Measurements from ENCODE around the gene C14orf39. TPM values are rescaled to one million over a fixed set of nuclear protein-coding genes. Genes with fewer than 3 reads are reported as not detected.
A peak's percentile ranks its signal among the peaks of the same experiment; 100 is the strongest.

Gene C14orf39, protein sequence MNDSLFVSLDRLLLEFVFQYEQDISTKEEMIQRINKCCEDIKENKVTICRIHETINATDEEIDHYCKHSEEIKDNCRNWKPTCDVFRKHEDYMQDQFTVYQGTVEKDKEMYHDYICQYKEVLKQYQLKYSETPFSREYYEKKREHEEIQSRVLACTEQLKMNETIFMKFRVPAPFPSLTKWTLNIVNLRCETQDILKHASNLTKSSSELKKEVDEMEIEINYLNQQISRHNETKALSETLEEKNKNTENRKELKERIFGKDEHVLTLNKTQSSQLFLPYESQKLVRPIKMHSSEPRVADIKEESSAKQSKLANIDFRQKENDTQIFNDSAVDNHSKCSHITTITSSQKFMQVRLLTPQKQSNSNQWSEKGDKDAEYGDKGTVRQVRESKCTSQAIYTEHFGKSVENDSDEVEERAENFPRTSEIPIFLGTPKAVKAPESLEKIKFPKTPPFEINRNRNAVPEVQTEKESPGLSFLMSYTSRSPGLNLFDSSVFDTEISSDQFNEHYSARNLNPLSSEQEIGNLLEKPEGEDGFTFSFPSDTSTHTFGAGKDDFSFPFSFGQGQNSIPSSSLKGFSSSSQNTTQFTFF
- 1.2 and 1.4 TPM in 2 replicates for total RNA-seq (2014; rRNA removed)
- polyA plus RNA-seq (2012), result 0.45 TPM

DNA sequence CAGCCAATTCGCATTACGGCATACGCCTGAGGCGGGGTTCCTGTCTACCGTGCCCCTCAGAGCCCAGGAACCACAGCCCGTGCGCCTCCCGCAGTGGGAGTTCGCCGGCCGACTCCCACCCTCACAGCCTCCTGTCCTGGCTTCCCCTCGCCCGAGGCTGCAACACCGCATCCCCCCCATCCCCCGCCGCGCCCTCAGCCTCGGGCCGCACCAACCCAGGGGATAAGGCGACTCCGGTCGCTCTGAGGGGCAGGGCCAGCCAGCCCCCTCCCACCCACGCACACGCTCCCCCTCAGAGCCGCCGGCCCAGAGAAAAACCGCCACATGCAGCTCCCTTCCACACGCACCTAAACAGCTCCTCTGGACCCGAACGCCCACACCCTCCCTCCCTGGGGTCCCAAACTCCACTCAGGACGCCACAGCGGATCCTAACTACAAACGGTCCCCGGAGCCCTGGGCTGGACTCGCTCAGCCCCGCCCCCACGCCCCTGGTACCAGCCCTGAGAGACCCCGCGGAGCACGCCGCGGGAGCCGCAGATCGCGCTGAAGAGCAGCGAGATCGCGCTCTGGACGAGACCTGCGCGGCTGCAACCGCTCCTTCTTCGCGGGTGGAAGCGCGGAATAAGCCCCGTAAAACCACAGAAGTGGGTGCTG lies at the start of gene C14orf39:
TSS of gene C14orf39 (minus strand) at position 466 of the 654 bp plus-strand sequence. CDS start 985 bp downstream, outside the sequence.
- peak; percentile 52 for DNase-seq (ENCODE audit: low read depth)

DNA sequence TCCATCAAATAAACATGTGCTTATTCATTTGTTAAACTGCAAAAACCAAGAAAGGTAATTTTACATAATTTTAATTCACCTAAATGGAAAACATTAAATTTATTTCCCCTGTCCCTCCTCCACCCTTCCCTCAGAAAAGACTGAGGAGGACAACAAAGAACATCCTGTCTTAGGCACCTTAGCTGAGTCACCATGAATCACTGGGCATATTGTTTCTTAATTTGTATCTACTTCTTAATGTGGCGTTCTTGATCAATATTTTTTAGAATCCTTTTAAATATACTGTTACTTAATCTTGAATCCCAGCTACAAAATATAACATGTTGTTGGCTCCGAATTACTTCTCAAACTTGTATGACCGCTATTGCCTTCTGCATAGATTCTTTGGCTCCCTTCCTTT lies 46.6 kb upstream of the C14orf39 start:
- peak; percentile 28 for DNase-seq (ENCODE audit: low read depth)

DNA sequence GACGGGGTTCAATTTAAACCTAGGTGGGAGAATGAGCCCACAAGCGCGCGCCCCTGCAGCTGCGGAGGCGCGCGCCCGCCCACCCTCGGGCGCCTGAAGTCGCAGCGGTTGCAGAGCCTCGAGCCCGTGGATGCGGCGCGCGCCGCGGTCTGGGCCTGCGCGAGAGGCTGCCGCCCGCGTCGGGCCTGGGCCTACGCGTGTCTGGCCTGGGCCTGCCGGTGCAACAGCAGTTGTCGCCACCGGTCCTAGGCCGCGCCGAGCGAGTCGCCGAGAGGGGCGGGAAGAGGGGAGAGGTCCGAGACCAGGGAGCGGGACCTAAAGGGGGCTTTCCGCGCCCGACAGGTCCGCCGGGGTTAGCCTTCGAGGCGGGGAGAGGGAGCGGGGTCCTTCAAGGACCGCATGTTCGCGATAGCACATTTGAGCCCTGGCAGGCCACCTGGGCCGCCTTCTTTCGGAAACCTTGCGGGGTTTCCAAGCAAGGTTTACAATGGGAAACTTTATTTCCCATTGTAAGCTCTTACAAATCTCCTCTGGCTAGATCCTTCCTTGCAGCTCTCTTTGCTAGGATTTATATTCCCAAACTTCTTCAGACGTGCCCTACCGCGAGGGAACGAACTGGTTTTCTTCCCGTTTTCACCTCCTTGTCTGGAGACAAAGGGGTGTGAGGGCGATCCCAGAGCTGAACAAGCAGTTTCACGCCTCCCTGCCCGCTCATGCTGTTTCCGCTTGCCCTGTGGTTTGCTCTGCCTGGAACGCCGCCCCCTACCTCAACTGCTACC lies 29.8 kb upstream of the C14orf39 start:
- no peak for DNase-seq (ENCODE audit: low read depth)

DNA sequence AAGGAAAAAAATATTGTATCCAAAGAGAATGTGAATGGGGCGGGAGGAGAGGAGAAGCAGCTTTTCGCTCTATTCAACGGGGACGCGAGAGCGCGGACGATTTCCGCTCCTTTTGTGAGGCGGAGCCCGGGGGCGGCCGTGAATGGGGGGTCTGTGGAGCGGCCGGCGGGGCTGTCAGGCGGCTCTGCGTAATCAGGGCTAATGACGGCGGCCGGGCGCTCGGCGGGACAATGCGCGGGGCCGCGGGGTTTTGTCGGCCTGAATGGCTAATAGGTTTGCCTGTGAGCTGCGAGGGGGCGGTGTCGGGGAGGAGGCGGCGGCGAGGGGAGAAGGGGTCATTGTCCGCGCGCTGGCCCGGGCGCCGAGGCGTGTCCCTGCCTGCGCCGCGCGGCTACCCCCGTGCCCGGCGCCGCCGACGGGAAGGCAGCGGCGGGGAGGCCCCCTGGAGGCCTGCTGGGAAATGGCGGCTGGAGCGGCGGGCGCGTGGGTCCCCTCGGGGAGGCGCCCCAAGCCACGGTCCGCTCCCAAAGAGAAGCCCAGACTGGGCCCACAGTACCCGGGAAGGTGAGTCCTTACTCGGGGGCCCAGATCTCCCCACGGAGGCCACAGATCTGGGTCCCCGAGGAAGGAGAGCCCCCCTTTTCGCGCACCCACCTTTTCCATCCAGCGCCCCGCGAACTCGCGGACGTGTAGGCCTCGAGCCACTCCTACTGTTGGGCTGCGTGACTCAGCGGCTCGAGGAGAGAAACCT lies 29.1 kb upstream of the C14orf39 start:
- DNase-seq (ENCODE audit: low read depth), result peak; percentile 43

DNA sequence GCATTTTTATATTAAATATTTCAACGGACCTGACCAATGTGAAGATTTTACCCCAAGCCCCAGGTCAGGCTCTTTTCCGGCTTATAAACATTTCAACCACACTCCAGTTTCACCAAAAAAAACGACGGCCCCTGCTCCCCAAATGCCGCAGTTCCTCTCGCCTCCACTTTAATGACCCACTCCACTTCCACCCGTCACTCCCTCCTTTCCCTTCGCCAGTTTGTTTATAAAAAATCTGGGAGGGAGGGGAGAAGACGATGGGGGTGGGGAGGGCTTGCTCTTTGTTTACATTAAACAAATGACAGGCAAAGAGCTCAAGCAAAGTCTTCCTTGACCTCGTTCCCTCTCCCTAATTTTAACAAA lies 28.5 kb upstream of the C14orf39 start:
- DNase-seq (ENCODE audit: low read depth), result peak; percentile 32

DNA sequence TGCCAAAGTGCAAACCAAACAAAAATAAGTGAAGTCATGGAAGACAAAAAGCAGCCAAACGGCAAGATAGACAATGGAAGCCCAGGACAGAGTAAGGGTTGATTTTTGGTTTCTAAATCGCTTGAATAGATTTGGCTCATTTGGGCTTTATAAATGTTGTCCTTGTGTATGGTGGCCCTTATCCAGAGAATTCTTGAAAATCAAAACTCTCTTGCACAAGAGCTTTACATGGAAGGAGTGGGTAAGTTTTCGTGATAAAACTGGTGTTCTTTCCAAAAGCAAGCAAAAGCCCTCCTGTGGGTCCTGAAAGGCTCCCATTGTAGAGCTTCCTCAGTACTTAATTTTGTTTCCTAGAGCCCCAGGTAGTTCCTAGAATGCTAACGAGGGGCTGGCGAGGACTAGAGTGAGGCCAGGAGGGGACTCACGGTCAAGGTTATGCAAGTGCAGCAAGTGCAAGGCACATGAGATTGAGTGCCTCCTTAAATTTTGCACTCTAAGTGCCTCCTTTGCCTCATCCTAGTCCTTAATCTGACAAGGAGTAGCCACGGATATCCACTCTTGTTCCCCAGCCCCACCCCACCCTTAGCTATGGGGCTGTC lies 27.2 kb upstream of the C14orf39 start:
- DNase-seq (ENCODE audit: low read depth), result no peak

DNA sequence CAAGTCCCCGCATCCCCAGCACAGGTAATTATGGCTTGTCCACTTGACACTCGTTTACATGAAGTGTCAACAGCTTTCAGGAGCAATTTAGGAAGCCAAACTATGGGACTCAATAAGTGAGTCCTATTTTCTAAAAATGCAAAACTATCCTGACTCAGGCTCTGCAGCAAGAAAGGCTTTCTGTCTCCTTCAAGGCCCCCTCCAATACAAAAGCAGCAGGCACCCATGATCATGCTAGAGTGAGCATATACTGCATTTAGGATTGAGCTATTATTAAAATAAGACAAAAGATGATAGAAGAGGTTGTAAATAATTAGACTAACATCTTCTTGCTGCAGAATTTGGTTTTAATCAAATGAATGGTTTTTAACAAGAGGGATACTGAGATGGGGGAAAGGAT lies 26.3 kb upstream of the C14orf39 start:
- no peak for DNase-seq (ENCODE audit: low read depth)

DNA sequence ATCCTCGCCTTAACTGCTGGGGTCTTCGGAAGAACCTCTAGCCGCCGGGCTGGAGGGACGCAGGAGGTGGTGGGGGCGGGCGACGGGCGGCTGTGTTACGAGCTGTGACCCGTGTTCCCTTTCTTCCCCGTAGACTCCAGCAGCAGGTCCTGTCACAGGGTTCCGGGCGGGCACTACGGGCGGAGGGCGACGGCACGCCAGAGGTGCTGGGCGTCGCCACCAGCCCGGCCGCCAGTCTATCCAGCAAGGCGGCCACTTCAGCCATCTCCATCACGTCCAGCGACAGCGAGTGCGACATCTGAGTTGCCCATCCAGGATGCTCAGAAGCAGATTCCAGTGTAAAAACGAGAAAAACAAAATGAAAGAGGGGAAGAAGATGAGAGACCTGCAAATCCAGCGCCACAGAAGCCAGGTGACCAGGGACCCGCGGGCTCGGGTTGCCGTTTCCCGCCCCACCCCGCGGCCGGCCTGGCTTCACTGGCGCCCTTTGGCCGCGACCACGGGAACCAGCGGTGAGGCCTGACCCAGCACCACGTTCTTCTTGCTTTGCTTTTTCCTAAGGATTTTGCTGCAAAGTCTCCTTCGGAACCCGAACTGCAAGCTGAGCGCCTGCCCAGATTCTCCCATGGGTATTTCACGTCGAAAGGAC lies 25.2 kb upstream of the C14orf39 start:
- no peak for DNase-seq (ENCODE audit: low read depth)

DNA sequence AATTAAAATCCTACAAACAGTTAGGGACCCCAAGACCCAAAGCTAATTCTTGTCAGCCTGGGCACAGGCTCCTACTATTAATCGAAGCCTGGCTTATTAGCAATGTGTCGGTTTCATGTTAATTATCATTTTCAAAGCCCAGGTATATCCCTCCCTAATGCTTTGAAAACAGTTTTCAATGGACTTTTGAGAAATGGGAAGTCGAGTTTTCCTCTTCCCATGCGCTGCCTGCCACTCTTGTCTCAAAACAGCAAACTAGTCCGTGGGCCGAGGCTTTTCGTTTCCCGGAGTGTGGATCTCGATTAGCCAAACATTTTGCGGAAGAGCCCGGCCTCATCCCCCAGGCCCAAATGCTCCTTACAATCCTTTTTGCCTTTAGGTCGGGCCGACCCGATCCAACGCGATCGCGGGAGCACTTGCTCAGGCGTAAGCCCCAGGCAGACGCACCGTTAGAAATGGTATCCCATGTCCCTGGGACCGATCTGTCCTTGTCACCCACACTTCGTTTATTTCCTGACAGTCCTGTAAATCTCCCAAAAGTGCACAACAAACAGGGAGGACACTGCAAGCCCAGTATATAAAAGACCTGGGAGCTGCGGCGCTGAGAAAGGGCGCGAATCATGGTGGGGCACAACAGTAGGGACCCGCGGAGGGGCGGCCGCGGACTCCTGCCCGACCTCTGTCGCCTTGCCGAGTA lies 24.5 kb upstream of the C14orf39 start:
- DNase-seq (ENCODE audit: low read depth), result no peak

DNA sequence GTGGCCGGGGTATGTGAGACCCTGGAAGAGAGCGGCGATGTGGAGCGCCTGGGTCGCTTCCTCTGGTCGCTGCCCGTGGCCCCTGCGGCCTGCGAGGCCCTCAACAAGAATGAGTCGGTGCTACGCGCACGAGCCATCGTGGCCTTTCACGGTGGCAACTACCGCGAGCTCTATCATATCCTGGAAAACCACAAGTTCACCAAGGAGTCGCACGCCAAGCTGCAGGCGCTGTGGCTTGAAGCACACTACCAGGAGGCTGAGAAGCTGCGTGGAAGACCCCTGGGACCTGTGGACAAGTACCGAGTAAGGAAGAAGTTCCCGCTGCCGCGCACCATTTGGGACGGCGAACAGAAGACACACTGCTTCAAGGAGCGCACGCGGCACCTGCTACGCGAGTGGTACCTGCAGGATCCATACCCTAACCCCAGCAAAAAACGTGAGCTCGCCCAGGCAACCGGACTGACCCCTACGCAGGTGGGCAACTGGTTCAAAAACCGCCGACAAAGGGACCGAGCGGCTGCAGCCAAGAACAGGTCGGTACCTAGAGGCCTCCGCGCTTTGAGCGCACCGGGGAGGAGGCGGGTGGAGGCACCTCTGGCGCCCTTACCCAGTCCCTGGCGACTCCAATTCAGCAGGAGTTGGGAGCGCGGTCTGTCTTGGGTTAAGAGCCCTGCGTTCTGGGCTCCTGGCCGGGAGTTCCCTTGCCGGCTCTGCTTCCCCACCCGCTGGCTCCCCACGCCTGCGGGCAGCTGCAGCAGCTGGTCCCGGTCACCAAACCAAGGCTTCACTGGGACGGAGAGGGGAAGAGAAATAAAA lies 23.8 kb upstream of the C14orf39 start:
- no peak for DNase-seq (ENCODE audit: low read depth)

DNA sequence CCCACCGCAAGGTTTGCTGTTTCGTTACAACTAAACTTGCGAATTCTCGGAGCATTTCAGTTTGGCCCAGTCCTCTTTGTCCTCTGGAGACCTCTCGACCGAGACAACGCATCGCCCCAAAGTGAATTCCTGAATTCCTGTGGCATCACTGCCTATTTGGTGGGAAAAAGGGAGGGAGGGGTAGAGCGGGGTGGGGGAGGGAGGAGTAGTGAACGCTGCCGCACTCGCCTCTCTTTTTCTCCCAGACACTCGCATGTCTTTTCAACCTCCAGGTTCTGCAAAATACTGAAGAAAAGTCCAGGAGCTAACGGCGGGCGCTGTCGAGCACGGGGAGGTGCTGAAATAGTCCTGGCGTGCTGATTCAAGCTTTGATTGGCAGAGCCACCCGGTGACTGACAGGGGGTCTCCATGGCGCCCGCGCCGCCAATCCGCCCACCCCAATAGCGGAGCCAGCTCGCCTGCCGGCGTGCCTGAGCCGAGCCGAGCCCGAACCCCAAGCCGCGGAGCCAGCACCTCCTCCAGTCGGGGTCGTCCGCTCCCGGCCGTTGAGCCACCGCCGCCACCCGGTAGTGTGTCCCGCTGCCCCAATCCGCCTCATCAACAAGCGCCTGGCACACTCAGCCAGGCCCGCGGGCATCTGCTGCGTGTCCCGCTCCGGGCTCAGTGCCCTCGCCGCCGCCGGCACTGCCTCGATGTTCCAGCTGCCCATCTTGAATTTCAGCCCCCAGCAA lies 23.0 kb upstream of the C14orf39 start, which contains the start of gene SIX6:
TSS of gene SIX6 (plus strand) at position 440 of the 731 bp plus-strand sequence. CDS start at position 693, 253 bp downstream.
- DNase-seq (ENCODE audit: low read depth), result peak; percentile 69

DNA sequence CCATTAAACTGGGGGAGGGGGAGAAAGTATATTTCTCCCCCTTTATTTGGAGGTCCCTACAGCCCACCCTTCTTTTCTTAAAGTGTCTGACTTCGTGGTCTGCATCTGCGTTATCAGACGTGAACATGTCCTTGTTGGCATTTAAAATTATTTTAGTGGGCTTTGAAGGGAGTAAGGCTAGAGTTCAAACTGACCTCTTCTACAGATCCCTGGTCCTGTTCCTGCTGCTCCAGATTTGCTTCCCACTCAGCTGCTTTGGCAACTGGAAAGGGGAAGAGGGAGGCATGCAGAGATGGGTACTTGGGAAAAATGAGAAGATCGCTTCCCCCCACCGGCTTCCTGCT lies 22.5 kb upstream of the C14orf39 start:
- no peak for DNase-seq (ENCODE audit: low read depth)

DNA sequence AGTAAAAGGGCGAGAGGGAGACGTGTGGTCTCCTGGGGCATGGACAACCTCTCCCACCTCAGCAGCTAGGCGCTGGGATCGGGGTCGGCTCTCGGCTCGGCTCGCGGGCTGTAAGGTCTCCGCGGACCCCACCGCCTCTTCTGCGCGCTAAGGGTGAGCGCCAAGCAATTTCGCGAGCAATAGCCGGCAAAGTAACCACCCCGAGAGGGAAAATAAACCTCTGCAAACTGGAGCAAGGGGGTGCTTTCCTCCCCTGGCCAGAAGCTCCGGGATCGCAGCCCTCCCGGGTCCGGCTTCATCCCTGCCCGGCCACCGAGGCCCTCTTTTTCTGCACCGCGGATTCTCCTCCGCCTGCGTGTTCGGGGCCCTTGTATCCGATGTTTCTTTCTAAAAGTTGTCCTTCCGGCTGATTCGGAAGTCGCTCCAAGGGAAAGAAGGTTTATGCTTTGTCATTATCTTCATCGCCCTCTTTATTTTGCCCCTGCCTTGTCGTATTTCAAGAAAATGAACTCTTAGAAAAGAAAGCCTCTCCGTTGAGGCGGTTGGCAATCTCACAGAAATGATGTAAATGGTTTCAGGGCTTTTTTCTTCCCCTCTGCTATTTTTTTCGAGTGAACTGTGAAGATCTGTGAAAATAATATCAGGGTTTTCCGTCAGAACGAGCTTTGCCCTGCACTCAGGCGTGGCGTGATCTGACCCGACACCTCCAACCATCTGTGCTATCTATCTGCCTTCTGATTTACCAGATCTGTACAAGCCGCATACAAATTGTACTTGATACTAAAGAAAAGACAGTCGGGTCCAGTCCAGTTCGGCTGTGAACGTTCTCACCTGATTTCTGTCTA lies 21.3 kb upstream of the C14orf39 start:
- no peak for DNase-seq (ENCODE audit: low read depth)

DNA sequence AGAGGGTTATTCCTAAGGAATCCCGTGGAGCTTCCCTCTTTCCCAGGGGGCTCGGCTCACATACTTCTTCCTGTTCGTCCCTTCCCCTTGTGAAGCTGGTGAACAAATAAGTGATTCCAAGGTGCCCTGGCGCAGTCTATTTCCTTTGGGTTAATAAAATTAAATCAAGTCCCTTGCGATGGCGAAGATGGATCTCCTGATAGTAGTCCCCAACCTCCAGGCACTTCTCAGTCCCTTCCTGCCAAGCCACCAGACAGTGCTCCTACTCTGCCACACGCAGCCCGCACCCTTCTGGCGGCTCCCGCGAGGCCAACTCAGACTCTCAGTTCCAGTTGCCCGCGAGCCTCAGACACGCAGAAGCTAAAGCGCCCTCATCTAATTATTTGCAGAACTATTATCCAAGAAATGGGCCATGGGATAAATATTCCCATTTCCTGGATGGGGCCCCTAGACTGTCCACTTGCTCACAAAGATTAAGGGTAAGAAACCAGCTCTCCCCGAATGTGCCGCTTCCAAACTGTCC lies 20.7 kb upstream of the C14orf39 start:
- no peak for DNase-seq (ENCODE audit: low read depth)

DNA sequence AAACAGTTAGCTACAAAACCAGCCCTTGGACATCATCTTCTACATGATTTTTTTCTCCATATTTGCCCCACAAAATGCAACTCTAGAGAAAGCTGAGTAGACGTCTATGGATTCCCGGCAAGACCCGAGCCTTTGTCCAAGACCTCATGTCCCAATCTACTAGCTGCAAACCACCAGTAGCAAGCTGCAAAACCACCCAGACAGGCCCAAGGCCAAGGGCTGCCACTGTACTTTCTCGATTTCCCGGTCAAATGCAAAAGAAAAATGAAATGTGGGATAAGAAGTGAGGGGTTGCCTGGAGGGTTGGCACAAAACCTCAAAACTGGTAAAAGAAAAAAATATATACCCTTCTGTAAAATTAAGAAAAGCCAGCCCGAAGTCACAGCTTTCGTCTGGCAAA lies 20.1 kb upstream of the C14orf39 start:
- no peak for DNase-seq (ENCODE audit: low read depth)

DNA sequence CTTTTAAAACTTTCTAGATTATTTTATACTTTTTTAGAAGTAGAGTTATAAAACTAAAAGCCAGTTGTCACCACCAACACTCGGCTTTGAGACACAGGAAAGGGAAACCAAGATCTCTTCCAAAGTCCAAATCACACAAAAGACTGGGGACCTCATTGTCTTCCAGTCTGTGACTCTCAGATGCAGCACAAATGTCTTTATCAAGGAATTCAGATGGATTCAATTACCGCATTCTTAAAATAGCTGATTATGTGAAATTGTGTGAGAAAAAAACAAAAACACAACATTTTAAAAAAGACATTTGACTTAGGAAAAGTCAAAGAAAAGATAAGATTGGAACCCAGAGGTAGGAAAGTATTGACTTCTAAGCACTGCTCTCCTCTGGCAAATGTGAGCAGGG lies 19.6 kb upstream of the C14orf39 start:
- DNase-seq (ENCODE audit: low read depth), result no peak

DNA sequence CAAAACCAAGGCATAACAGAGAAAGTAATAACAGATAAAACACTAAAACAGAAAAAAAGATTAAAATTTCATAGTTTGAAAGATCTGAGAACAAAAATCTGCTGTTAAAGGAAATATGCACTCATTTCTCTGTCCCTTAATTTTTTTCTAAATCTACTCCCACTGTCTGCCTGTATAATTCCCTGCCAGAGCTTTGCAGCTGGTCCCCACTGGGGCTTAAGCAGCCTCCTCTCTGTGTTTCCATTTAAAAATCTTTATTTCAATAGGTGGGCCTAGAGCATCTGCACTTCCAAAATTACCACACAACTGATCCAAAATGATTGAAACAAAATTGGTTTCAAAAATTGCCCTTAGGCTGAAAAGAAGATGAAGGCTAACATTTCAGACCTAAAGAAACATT lies 16.7 kb upstream of the C14orf39 start:
- DNase-seq (ENCODE audit: low read depth), result no peak

All from LHCN-M2 (cell line).